Neural cell (in vitro differentiated cells): Measurements from ENCODE around the gene NDUFA8. TPM values are rescaled to one million over a fixed set of nuclear protein-coding genes. Genes with fewer than 3 reads are reported as not detected.

ENCODE experiments used
- H2AFZ ChIP-seq: fragments of 200-600, 300-800 bp; sonication (generic), shearing (Covaris generic); 2 replicates; pipeline ENCODE4 v1.6.0; 2014; ENCODE audit warnings: low read depth, mild to moderate bottlenecking, antibody characterized with exemption, low read length, moderate library complexity
- H3F3A ChIP-seq: fragments of 200-600 bp; shearing (Covaris generic); 2 replicates; pipeline ENCODE4 v1.6.1; 2016; ENCODE audit warnings: mild to moderate bottlenecking, moderate library complexity, mixed read lengths, antibody characterized with exemption, low read length; ENCODE audit not compliant: insufficient read depth, poor library complexity, severe bottlenecking
- H3K27ac ChIP-seq: fragments of 200-600, 300-800 bp; sonication (generic), shearing (Covaris generic); 2 replicates; pipeline ENCODE4 v1.5.1; 2014; ENCODE audit warnings: mild to moderate bottlenecking, low read length, moderate library complexity
- H3K27me3 ChIP-seq: fragments of 300-800, 200-600 bp; sonication (generic), shearing (Covaris generic); 2 replicates; pipeline ENCODE4 v1.6.0; 2014; ENCODE audit warnings: mild to moderate bottlenecking, low read depth, low read length, moderate library complexity; ENCODE audit not compliant: insufficient read depth
- H3K36me3 ChIP-seq: fragments of 300-800, 200-600 bp; sonication (generic), shearing (Covaris generic); 2 replicates; pipeline ENCODE4 v1.5.1; 2014; ENCODE audit warnings: mild to moderate bottlenecking, antibody characterized with exemption, low read length, moderate library complexity; ENCODE audit not compliant: insufficient read depth
- H3K4me2 ChIP-seq: fragments of 300-800, 200-600 bp; sonication (generic), shearing (Covaris generic); 2 replicates; pipeline ENCODE4 v1.6.0; 2014; ENCODE audit warnings: mild to moderate bottlenecking, low read length
- H3K4me3 ChIP-seq: fragments of 300-800, 200-600 bp; sonication (generic), shearing (Covaris generic); 2 replicates; pipeline ENCODE4 v1.5.1; 2014; ENCODE audit warnings: mild to moderate bottlenecking, low read length, moderate library complexity
- H3K79me2 ChIP-seq: fragments of 200-600 bp; shearing (Covaris generic); replicated peaks from 2 replicates; pipeline ENCODE4 v1.6.0; 2014; ENCODE audit warnings: mild to moderate bottlenecking, low read length, moderate library complexity; ENCODE audit not compliant: insufficient read depth
- H3K9ac ChIP-seq: fragments of 300-800, 200-600 bp; sonication (generic), shearing (Covaris generic); 2 replicates; pipeline ENCODE4 v1.6.1; 2016; ENCODE audit warnings: mild to moderate bottlenecking, low read length, mixed read lengths
- H3K9me2 ChIP-seq: fragments of 200-600 bp; shearing (Covaris generic); 2 replicates; pipeline ENCODE4 v1.6.1; 2016; ENCODE audit warnings: mild to moderate bottlenecking, low read length, mixed read lengths; ENCODE audit not compliant: insufficient read depth
- H3K9me3 ChIP-seq: fragments of 200-600, 300-800 bp; sonication (generic), shearing (Covaris generic); 2 replicates; pipeline ENCODE4 v1.6.1; 2016; ENCODE audit warnings: mild to moderate bottlenecking, mixed run types, low read length, moderate library complexity, mixed read lengths
- H4K20me1 ChIP-seq: fragments of 200-600 bp; shearing (Covaris generic); 2 replicates; pipeline ENCODE4 v1.6.1; 2016; ENCODE audit warnings: mild to moderate bottlenecking, mixed run types; ENCODE audit not compliant: insufficient read depth
- CTCF ChIP-seq: fragments of 450-650 bp; IDR thresholded peaks from 2 replicates; pipeline ENCODE4 v1.5.1; 2014; ENCODE audit warnings: antibody characterized with exemption, mild to moderate bottlenecking, moderate library complexity; ENCODE audit not compliant: poor library complexity, severe bottlenecking
- EP300 ChIP-seq: fragments of 450-650 bp; conservative IDR thresholded peaks from 2 replicates; pipeline ENCODE4 v1.6.1; 2014; ENCODE audit warnings: antibody characterized with exemption, mild to moderate bottlenecking, moderate library complexity; ENCODE audit not compliant: poor library complexity, severe bottlenecking
- EZH2 ChIP-seq: fragments of 200-600, 300-800 bp; shearing (Covaris generic), sonication (generic); IDR thresholded peaks from 2 replicates; pipeline ENCODE4 v1.6.1; 2014; ENCODE audit warnings: antibody characterized with exemption, low read length, borderline replicate concordance, mild to moderate bottlenecking; ENCODE audit not compliant: insufficient read depth, poor library complexity, severe bottlenecking
- MXI1 ChIP-seq: fragments of 450-650 bp; conservative IDR thresholded peaks from 2 replicates; pipeline ENCODE4 v1.6.1; 2014; ENCODE audit warnings: antibody characterized with exemption, mild to moderate bottlenecking; ENCODE audit not compliant: poor library complexity, severe bottlenecking
- RAD21 ChIP-seq: fragments of 450-650 bp; conservative IDR thresholded peaks from 2 replicates; pipeline ENCODE4 v1.6.1; 2014; ENCODE audit warnings: antibody characterized with exemption, mild to moderate bottlenecking, moderate library complexity
- REST ChIP-seq: IDR thresholded peaks from 2 replicates; pipeline ENCODE4 v1.6.1; 2012; ENCODE audit warnings: borderline replicate concordance
- SMC3 ChIP-seq: fragments of 450-650 bp; conservative IDR thresholded peaks from 2 replicates; pipeline ENCODE4 v1.6.1; 2014; ENCODE audit warnings: antibody characterized with exemption, mild to moderate bottlenecking, moderate library complexity; ENCODE audit not compliant: poor library complexity
- TAF1 ChIP-seq: IDR thresholded peaks from 2 replicates; pipeline ENCODE4 v1.6.1; 2012; ENCODE audit warnings: low read depth
- polyA plus RNA-seq: library from polyadenylated mRNA; depleted of rRNA; stranded (reverse); fragments of >200 nt; gene quantifications from 2 replicates; pipeline ENCODE4 v1.2.3, GENCODE V29; 2014

Gene NDUFA8
- polyA plus RNA-seq, 1 donor from 2014 or later, result 65.0 TPM

GRCh38 chr9:122140368-122141193, 19.0 kb downstream of the NDUFA8 start:
- H3K36me3 ChIP-seq, result peaks cover 10% of the 10 kb centered on the region
- no peaks in the 10 kb centered on the region for H3K9me2 ChIP-seq
- no peaks in the 10 kb centered on the region for H3F3A ChIP-seq
- no peaks in the 10 kb centered on the region for H3K9me3 ChIP-seq
- no peaks in the 10 kb centered on the region for H4K20me1 ChIP-seq
- no peaks in the 10 kb centered on the region for H3K79me2 ChIP-seq
- H3K9ac ChIP-seq, result no peak overlapping the region
- H3K27me3 ChIP-seq, result peaks cover 25% of the 10 kb centered on the region
- no peak for TF ChIP-seq EZH2
- TF ChIP-seq EP300, result no peak
- no peak overlapping the region for H3K4me2 ChIP-seq
- no peak overlapping the region for H3K27ac ChIP-seq
- H2AFZ ChIP-seq, result no peak overlapping the region
- H3K4me3 ChIP-seq, result no peak overlapping the region

GRCh38 chr9:122138560-122139268, 20.9 kb downstream of the NDUFA8 start:
- H3K27ac ChIP-seq, result no peak overlapping the region
- no peaks in the 10 kb centered on the region for H3F3A ChIP-seq
- H2AFZ ChIP-seq, result no peak overlapping the region
- H3K4me3 ChIP-seq, result no peak overlapping the region
- H3K36me3 ChIP-seq, result peaks cover 3% of the 10 kb centered on the region
- TF ChIP-seq REST, result no peak
- no peak for TF ChIP-seq CTCF
- TF ChIP-seq TAF1, result no peak
- no peak for TF ChIP-seq EP300
- TF ChIP-seq MXI1, result no peak
- no peak for TF ChIP-seq SMC3
- TF ChIP-seq RAD21, result no peak
- no peaks in the 10 kb centered on the region for H3K79me2 ChIP-seq
- no peaks in the 10 kb centered on the region for H3K9me3 ChIP-seq
- H3K9me2 ChIP-seq, result no peaks in the 10 kb centered on the region
- H3K27me3 ChIP-seq, result peaks cover 26% of the 10 kb centered on the region
- H4K20me1 ChIP-seq, result no peaks in the 10 kb centered on the region
- no peak overlapping the region for H3K9ac ChIP-seq
- H3K4me2 ChIP-seq, result no peak overlapping the region
